GM12874 (cell line): ENCODE data around the gene CFAP46.

Experiments used
- CTCF ChIP-seq: IDR thresholded peaks from 2 replicates; pipeline ENCODE4 v1.5.1; 2011; ENCODE audit warnings: low read depth, mild to moderate bottlenecking, control low read depth, low read length, moderate library complexity; ENCODE audit not compliant: insufficient read depth

The CFAP46 gene

GRCh38 chr10:132847856-132848255 lies 94.5 kb downstream of the CFAP46 start:
- TF ChIP-seq CTCF: no peak

GRCh38 chr10:132847416-132847777 lies 95.0 kb downstream of the CFAP46 start:
- TF ChIP-seq CTCF: no peak

- TF ChIP-seq CTCF: no peak
Measured at GRCh38 chr10:132846631-132847415, 95.5 kb downstream of the CFAP46 start.

- TF ChIP-seq CTCF: no peak
Measured at GRCh38 chr10:132845780-132846595, 96.4 kb downstream of the CFAP46 start.

GRCh38 chr10:132845041-132845551 lies 97.3 kb downstream of the CFAP46 start:
- TF ChIP-seq CTCF: no peak

GRCh38 chr10:132844069-132844809 lies 98.1 kb downstream of the CFAP46 start:
- TF ChIP-seq CTCF: no peak

- no peak for TF ChIP-seq CTCF
Measured at GRCh38 chr10:132842397-132842796, 100.0 kb downstream of the CFAP46 start.
